Cardiac muscle cell (in vitro differentiated cells and primary cell): ENCODE data around the gene DES. TPM values are rescaled to one million over a fixed set of nuclear protein-coding genes. Genes with fewer than 3 reads are reported as not detected.

Experiments used
- DNase-seq, 2 donors: peaks; one replicate each; pipeline versions ENCODE4 v3.0.0 to v3.0.0-alpha.2; 2010 to 2017; ENCODE audit warnings: low read depth in 1 of 2, low spot score in 1 of 2
- H3K27ac ChIP-seq: fragments of 200-600 bp; sonication (generic); 2 replicates; pipeline ENCODE4 v1.5.1; 2016
- H3K27me3 ChIP-seq: fragments of 200-600 bp; sonication (generic); 2 replicates; pipeline ENCODE4 v1.6.0; 2016; ENCODE audit warnings: control low read depth
- H3K36me3 ChIP-seq: fragments of 200-600 bp; sonication (generic); 2 replicates; pipeline ENCODE4 v1.5.1; 2016; ENCODE audit warnings: control low read depth
- H3K4me1 ChIP-seq: fragments of 200-600 bp; sonication (generic); 2 replicates; pipeline ENCODE4 v1.8.1; 2017; ENCODE audit warnings: low read depth, mild to moderate bottlenecking, mixed run types
- H3K4me3 ChIP-seq: fragments of 200-600 bp; sonication (generic); 2 replicates; pipeline ENCODE4 v1.5.1; 2016; ENCODE audit warnings: mild to moderate bottlenecking
- H3K9me3 ChIP-seq: fragments of 200-600 bp; sonication (generic); 2 replicates; pipeline ENCODE4 v1.5.1; 2017; ENCODE audit warnings: low read depth, mild to moderate bottlenecking, control low read depth
- polyA plus RNA-seq: library from polyadenylated mRNA; unstranded; fragments of >200 nt; fragmentation: Nextera tagmentation; extraction: Ambion mirVana; gene quantifications from 2 replicates; pipeline ENCODE4 v1.2.1, GENCODE V29; 2016
- total RNA-seq: library from RNA; depleted of rRNA; stranded (reverse); fragments of >200 nt; gene quantifications from 2 replicates; pipeline ENCODE4 v1.2.3, GENCODE V29; 2016
- TF ChIP-seq, protein P1 (sequence below): IDR thresholded peaks from 2 replicates; pipeline ENCODE4 v1.5.1; 2012; ENCODE audit warnings: low read depth, mild to moderate bottlenecking, low read length

DES gene
- total and polyA plus RNA-seq, 2 experiments from 2014 or later: 17.5 to 47.0 TPM

DNA sequence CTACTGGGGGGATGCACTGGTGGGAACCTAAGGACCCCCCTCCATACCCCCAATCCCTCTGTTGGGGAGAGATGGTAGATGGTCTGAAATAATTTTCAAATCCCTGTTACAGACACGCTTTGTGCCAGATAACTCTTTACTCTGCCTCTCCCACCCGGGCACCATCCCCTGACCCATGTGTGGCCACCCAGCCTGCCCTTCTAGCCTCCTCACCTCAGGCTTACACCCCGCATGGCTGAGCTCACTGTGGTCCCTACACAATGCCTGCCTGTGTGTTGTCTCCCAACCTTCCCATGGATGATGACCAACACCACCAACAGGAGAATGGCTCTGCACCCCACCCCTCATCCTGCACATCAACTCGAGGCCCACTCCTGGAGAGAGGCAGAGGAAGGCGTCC lies 31.4 kb downstream of the DES start:
- Histone ChIP-seq H3K27me3 (no peaks in the 10 kb centered on the region), H3K4me1 (peaks cover 22% of the 10 kb centered on the region), H3K9me3 (no peaks in the 10 kb centered on the region), H3K36me3 (peaks cover 23% of the 10 kb centered on the region), H3K27ac (no peak overlapping the region), H3K4me3 (no peak overlapping the region)
- TF ChIP-seq, protein P1, sequence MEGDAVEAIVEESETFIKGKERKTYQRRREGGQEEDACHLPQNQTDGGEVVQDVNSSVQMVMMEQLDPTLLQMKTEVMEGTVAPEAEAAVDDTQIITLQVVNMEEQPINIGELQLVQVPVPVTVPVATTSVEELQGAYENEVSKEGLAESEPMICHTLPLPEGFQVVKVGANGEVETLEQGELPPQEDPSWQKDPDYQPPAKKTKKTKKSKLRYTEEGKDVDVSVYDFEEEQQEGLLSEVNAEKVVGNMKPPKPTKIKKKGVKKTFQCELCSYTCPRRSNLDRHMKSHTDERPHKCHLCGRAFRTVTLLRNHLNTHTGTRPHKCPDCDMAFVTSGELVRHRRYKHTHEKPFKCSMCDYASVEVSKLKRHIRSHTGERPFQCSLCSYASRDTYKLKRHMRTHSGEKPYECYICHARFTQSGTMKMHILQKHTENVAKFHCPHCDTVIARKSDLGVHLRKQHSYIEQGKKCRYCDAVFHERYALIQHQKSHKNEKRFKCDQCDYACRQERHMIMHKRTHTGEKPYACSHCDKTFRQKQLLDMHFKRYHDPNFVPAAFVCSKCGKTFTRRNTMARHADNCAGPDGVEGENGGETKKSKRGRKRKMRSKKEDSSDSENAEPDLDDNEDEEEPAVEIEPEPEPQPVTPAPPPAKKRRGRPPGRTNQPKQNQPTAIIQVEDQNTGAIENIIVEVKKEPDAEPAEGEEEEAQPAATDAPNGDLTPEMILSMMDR: no peak
- no peak for DNase-seq

DNA sequence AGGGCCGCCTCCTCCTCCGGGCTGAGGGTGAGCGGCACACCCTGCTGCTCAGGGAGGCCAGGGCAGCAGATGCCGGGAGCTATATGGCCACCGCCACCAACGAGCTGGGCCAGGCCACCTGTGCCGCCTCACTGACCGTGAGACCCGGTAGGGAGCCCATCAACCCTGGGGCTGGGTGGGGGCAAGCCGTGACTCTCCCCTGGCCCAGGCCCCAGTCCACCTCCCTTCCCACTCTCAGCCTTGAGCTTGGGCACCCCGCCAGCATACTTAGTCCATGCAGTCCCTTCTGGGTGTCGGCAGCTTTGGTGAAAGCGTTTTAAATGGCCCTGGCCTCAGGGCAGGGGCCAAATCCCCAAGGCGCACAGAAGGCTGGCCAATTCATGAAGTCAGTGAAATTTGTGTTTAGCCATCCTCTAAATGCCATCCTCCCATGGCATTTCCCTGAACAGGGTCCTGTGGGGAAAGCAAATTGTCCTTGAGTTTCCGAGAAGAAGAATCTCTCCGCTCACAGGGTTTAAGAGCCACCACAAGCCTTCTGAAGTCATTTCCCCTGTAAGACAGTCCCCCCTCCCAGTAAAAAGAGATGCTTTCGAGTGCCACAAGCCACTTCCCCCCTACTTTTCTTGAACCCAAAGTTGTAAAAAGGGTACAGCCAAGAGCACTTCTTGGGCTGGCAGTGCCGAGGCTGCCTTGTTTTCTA lies 33.6 kb downstream of the DES start:
- Histone ChIP-seq H3K36me3 (peaks cover 23% of the 10 kb centered on the region), H3K27me3 (no peaks in the 10 kb centered on the region), H3K4me3 (no peak overlapping the region), H3K9me3 (no peaks in the 10 kb centered on the region), H3K27ac (no peak overlapping the region), H3K4me1 (peaks cover 22% of the 10 kb centered on the region)
- TF ChIP-seq, protein P1: no peak
- peak in 1 of 2 donors; percentile 36 for DNase-seq

DNA sequence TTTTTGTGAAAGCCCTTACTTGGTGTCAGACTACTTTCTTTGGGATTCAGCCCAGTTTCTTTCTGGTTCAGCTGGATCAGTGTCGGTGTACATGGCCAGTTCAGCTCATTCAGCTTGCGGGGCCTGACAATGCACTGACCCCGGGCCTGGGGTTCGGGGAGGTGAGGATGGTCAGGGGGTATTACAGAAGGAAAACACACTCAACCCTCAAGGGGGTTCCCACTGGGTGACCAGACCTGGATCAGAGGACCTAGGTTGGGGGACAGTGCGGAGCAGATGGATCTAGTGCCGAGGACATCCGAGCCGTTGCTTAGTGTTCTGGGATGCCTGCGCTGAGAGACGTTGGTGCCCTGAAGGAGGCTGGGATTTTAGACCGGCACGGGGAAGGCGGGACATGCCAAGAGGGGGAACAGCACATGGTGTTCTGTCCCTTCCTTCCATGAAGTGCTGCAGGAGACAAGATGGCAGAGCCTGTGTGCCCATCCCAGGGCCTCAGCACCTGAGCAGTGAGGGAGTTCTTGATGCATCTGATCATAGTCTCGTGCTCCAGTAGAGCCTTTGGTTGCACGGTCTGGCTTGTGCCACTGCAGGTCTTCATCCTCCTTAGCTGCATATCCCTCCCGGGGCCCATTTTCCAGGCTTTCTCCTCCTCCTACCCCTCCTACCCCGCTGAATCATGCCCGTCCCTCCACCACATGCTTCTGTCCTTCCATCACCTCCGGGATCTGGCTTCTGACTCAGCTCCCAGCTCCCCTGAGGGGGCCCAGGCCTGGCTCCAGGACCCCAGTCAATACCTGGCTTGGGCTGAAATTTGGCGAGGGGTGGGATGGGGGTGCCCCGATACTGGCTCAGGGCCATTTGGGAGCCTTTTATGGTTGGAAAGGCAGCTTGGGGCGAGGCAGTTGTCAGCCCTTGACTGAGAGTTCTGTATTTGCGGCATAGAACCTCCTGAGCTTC lies 34.5 kb downstream of the DES start:
- peaks cover 24% of the 10 kb centered on the region for H3K4me1 ChIP-seq
- TF ChIP-seq, protein P1: no peak
- no peak overlapping the region for H3K4me3 ChIP-seq
- peak overlapping the region; percentile 82 for H3K27ac ChIP-seq
- peaks cover 23% of the 10 kb centered on the region for H3K36me3 ChIP-seq
- peak in 1 of 2 donors; percentile 96 for DNase-seq
- H3K27me3 ChIP-seq: no peaks in the 10 kb centered on the region
- H3K9me3 ChIP-seq: no peaks in the 10 kb centered on the region

DNA sequence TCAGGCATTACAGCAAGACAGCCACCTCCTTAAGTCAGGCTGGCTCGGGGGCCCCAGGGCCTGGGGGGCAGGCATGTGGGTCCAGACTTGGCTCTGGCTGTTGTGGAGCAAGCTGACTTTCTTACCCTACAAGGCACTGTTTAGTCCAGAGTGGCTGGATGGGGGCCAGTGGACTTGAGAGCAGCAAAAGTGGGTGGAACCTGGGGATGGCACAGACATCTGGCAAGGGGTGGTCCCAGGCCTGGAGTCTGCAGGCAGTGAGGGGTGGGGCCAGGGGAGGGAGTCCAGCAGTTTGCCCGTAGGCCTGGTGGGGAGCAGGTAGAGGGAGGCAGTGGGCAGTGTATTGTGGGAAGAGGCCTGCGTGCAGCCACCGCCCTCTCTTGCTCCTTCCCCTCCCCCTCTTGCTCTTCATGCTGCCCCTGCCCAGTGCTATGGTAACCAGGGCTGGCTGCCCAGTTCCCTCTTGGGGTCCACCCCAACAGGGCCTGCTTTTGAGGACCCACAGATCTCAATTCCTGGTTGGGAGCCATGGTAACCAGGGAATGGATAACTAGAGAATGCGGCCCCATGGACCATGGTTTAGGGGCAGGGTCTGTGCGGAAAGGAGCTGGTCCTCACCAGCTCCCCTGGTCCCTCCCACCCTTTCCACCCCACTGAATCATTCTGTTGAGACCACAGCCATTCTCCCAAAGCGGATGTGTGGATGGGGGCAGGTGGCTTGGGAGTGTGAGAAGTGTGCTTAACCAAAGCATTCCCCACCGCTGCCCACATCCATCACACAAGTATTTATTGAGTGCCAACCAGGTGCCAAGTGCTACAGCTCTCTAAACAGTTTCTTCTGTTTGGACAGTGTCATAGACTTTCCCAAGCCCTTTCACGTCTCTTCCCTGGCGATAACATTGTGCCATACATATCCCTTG lies 35.8 kb downstream of the DES start:
- H3K4me3 ChIP-seq: no peak overlapping the region
- H3K27me3 ChIP-seq: no peaks in the 10 kb centered on the region
- peak; percentile 60 to 95 for DNase-seq
- TF ChIP-seq, protein P1: no peak
- H3K27ac ChIP-seq: peak overlapping the region; percentile 82
- peaks cover 31% of the 10 kb centered on the region for H3K4me1 ChIP-seq
- peaks cover 19% of the 10 kb centered on the region for H3K36me3 ChIP-seq
- no peaks in the 10 kb centered on the region for H3K9me3 ChIP-seq

DNA sequence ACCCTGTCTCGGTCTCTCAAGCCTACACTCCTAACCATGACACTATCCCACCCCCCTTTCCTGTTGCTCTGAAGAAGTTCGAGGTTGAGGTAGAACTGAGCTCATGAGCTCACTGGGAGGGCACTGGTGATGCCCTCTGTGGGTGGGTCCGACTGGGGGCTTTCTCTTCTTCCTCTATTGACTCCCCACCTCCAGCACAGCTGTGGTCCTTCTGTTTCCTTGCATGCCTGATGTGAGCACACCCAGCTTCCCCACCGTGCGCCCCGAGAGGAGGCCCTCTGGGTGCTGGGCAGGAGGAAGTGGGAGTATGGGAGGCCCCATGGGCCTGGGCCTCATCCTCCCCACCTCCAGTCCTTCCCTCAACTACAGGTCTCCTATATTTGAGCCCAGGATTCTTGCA lies 37.4 kb downstream of the DES start:
- TF ChIP-seq, protein P1: no peak
- no peak for DNase-seq
- no peak overlapping the region for H3K4me3 ChIP-seq
- no peaks in the 10 kb centered on the region for H3K27me3 ChIP-seq
- no peak overlapping the region for H3K27ac ChIP-seq
- peaks cover 42% of the 10 kb centered on the region for H3K4me1 ChIP-seq
- H3K9me3 ChIP-seq: no peaks in the 10 kb centered on the region
- peaks cover 6% of the 10 kb centered on the region for H3K36me3 ChIP-seq
